HepG2 (cell line): ENCODE measurements around the gene JPH4. TPM values are rescaled to one million over a fixed set of nuclear protein-coding genes. Genes with fewer than 3 reads are reported as not detected.
A peak's percentile ranks its signal among the peaks of the same experiment; 100 is the strongest.

ENCODE experiments used
- ATM ChIP-seq: fragments of 450-650 bp; IDR thresholded peaks from 2 replicates; pipeline ENCODE4 v1.7.1; 2017; ENCODE audit warnings: mild to moderate bottlenecking, borderline replicate concordance
- CBX2 ChIP-seq, 2 experiments: fragments of 200-600 bp in 1 of 2; sonication (generic); formaldehyde crosslinking in 1 of 2; IDR thresholded peaks; 2 replicates each; pipeline versions ENCODE4 v1.7.0 to v1.8.1; 2018 to 2022; ENCODE audit warnings: low read depth in 2 of 2, low read length in 1 of 2, mild to moderate bottlenecking in 1 of 2, missing genetic modification reagents in 1 of 2
- CHCHD3 ChIP-seq: sonication (generic); formaldehyde crosslinking; IDR thresholded peaks from 2 replicates; pipeline ENCODE4 v1.8.0; 2022; ENCODE audit warnings: mild to moderate bottlenecking, missing genetic modification reagents, moderate library complexity
- EED ChIP-seq: sonication (generic); formaldehyde crosslinking; IDR thresholded peaks from 2 replicates; pipeline ENCODE4 v1.5.0; 2020; ENCODE audit warnings: mild to moderate bottlenecking, missing genetic modification reagents
- ESRRA ChIP-seq: sonication (generic); formaldehyde crosslinking; IDR thresholded peaks from 2 replicates; pipeline ENCODE4 v1.5.1; 2020; ENCODE audit warnings: mild to moderate bottlenecking, low read depth, missing genetic modification reagents
- HNF1B ChIP-seq: sonication (generic); formaldehyde crosslinking; IDR thresholded peaks from 2 replicates; pipeline ENCODE4 v1.5.1; 2020; ENCODE audit warnings: mild to moderate bottlenecking, moderate library complexity, missing genetic modification reagents
- LBX2 ChIP-seq: sonication (generic); formaldehyde crosslinking; IDR thresholded peaks from 2 replicates; pipeline ENCODE4 v1.5.0; 2020; ENCODE audit warnings: missing genetic modification reagents, mild to moderate bottlenecking, borderline replicate concordance
- NFE2 ChIP-seq: sonication (generic); formaldehyde crosslinking; IDR thresholded peaks from 2 replicates; pipeline ENCODE4 v1.4.0; 2020; ENCODE audit warnings: missing genetic modification reagents
- NONO ChIP-seq, 2 experiments: fragments of 450-650 bp in 1 of 2; sonication (generic) in 1 of 2; formaldehyde crosslinking in 1 of 2; IDR thresholded peaks in 1 of 2; conservative IDR thresholded peaks in 1 of 2; 2 replicates each; pipeline versions ENCODE4 v1.6.1 to v1.8.0; 2017 to 2022; ENCODE audit warnings: mild to moderate bottlenecking in 1 of 2, missing genetic modification reagents in 1 of 2, moderate library complexity in 1 of 2
- SNRNP70 ChIP-seq: fragments of 200-400 bp; formaldehyde crosslinking; IDR thresholded peaks from 2 replicates; pipeline ENCODE4 v1.6.1; 2017; ENCODE audit warnings: mild to moderate bottlenecking, low read depth, low read length, moderate library complexity
- ZBTB38 ChIP-seq: sonication (generic); formaldehyde crosslinking; IDR thresholded peaks from 2 replicates; pipeline ENCODE4 v1.5.1; 2020; ENCODE audit warnings: mild to moderate bottlenecking, missing genetic modification reagents
- ZBTB42 ChIP-seq: sonication (generic); formaldehyde crosslinking; IDR thresholded peaks from 2 replicates; pipeline ENCODE4 v1.5.0; 2020; ENCODE audit warnings: mild to moderate bottlenecking, missing genetic modification reagents
- ZBTB43 ChIP-seq: sonication (generic); formaldehyde crosslinking; conservative IDR thresholded peaks from 2 replicates; pipeline ENCODE4 v1.4.0; 2020; ENCODE audit warnings: missing genetic modification reagents
- ZBTB44 ChIP-seq: sonication (generic); formaldehyde crosslinking; IDR thresholded peaks from 2 replicates; pipeline ENCODE4 v1.4.0; 2020; ENCODE audit warnings: missing genetic modification reagents
- ZNF180 ChIP-seq: sonication (generic); formaldehyde crosslinking; IDR thresholded peaks from 2 replicates; pipeline ENCODE4 v1.4.0; 2020; ENCODE audit warnings: low read depth, missing genetic modification reagents, borderline replicate concordance
- ZNF740 ChIP-seq: sonication (generic); formaldehyde crosslinking; IDR thresholded peaks from 2 replicates; pipeline ENCODE4 v1.4.0; 2020; ENCODE audit warnings: missing genetic modification reagents
- ZNF780A ChIP-seq: sonication (generic); formaldehyde crosslinking; IDR thresholded peaks from 2 replicates; pipeline ENCODE4 v1.8.0; 2022; ENCODE audit warnings: mild to moderate bottlenecking, missing genetic modification reagents, moderate library complexity
- ZNF788 ChIP-seq: sonication (generic); formaldehyde crosslinking; IDR thresholded peaks from 2 replicates; pipeline ENCODE4 v1.5.0; 2020; ENCODE audit warnings: mild to moderate bottlenecking, missing genetic modification reagents, borderline replicate concordance
- ZNF816 ChIP-seq: sonication (generic); formaldehyde crosslinking; IDR thresholded peaks from 2 replicates; pipeline ENCODE4 v1.8.0; 2022; ENCODE audit warnings: missing genetic modification reagents, mild to moderate bottlenecking, borderline replicate concordance
- polyA plus RNA-seq, 8 experiments: library from polyadenylated mRNA; depleted of rRNA in 3 of 8; stranded (reverse) in 7 of 8; unstranded in 1 of 8; fragments of >200 nt; fragmentation: Illumina TruSeq in 4 of 8; extraction: Trizol in 4 of 8; gene quantifications; 2 replicates each; pipeline versions ENCODE4 v1.2.1 to v1.2.3, GENCODE V29; 2011 to 2016; ENCODE audit warnings: low read depth in 4 of 8, missing spikeins in 1 of 8, mixed read lengths in 1 of 8; ENCODE audit not compliant: insufficient read depth in 1 of 8
- total RNA-seq, 5 experiments: library from RNA; depleted of rRNA; stranded (reverse); fragments of >200 nt; fragmentation: Illumina TruSeq; extraction: Trizol; gene quantifications; 2 replicates each; pipeline ENCODE4 v1.2.3, GENCODE V29; 2016; ENCODE audit warnings: low read depth in 1 of 5

Gene JPH4
- total and polyA plus RNA-seq, 2 of the 13 experiments (the other 11 are each of a cell fraction or from before 2014, with no cell fraction given), result 0.08 to 0.22 TPM

DNA sequence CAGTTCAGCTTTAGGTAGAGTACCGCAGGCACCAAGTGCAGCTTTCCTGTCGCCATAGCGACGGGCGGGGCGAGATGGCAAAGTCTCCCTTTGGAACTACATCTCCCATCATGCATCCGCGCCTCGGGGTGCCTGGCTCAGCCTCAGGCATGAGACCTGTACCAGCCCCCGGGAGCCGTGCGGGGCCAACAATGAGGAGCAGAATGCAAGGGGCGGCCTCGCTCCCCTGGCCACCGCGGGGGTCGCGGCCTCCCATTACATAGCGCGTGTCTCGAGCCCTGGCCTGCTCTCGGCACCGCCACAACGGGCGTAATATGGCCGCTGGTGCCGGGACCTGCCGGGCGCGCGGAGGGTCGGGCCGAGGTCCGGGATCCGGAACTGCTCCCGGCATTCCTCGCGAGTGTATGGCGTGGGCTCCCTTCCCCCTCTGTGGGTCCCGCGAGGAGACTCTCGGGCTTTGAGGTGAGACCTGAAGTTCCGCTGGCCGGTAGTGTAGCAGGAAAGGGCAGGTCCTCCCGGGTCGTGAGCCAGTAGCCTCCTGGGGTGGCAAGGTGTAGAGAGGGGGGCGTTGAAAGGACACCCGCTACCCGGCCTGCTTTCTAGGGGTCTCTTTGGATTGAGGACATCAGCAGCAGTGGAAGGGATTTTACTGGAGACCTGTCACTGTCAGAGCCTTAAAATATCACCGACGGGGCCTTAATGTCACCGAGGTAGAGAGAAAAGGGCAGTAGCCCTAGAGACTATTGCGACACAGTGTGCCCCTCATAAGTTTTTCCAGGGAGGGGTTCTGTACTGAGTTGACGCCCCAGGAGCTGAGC is 22.5 kb downstream of the JPH4 start, which contains the start of gene THTPA (continued):
- TF ChIP-seq ZNF180 (CRISPR knock-in tag), result peak; percentile 97
- TF ChIP-seq ATM, result no peak
- TF ChIP-seq NONO (IDR thresholded peaks at IDR 0.05), result no peak
- TF ChIP-seq NONO (CRISPR knock-in tag; conservative IDR thresholded peaks at IDR 0.05), result peak; percentile 99
- no peak for TF ChIP-seq CBX2 (IDR thresholded peaks at IDR 0.05; ENCODE audit: low read depth, low read length)
- peak; percentile 84; the same call in 1 of the 2 replicates for TF ChIP-seq CBX2 (CRISPR knock-in tag; IDR thresholded peaks at IDR 0.05; ENCODE audit: low read depth)
- peak; percentile 98 for TF ChIP-seq EED (CRISPR knock-in tag)
- no peak for TF ChIP-seq SNRNP70
- peak; percentile 95; the same call in 1 of the 2 replicates for TF ChIP-seq ZBTB38 (CRISPR knock-in tag)
- TF ChIP-seq ZNF788 (CRISPR knock-in tag), result peak; percentile 99
- peak; percentile 83; the same call in 1 of the 2 replicates for TF ChIP-seq ZNF740
- peak; percentile 97 for TF ChIP-seq ZBTB42 (CRISPR knock-in tag)
- TF ChIP-seq NFE2 (CRISPR knock-in tag), result no peak
- peak; percentile 95 for TF ChIP-seq ZNF780A
- TF ChIP-seq ZBTB43 (CRISPR knock-in tag), result peak; percentile 94
- TF ChIP-seq ESRRA (CRISPR knock-in tag), result peak; percentile 96
- TF ChIP-seq LBX2 (CRISPR knock-in tag), result peak; percentile 78
- TF ChIP-seq CHCHD3 (CRISPR knock-in tag), result peak; percentile 96
- peak; percentile 99 for TF ChIP-seq HNF1B (CRISPR knock-in tag)
- TF ChIP-seq ZNF816 (CRISPR knock-in tag), result peak; percentile 100
- peak; percentile 93 for TF ChIP-seq ZBTB44 (CRISPR knock-in tag)
